Umbilical cord (tissue), 2 donors: ENCODE measurements around the gene UBE2E3. TPM values are rescaled to one million over a fixed set of nuclear protein-coding genes. Genes with fewer than 3 reads are reported as not detected.
"Not testable (repeated sequence)": the region's sequence is repeated elsewhere in the genome, so short reads cannot be mapped to it uniquely, and the experiment has no call there.

Experiments used
- DNase-seq: peaks from one replicate; pipeline ENCODE4 v3.0.0-alpha.2; 2015; ENCODE audit warnings: low spot score
- total RNA-seq: library from RNA; depleted of rRNA; stranded (reverse); fragments of >200 nt; gene quantifications from one replicate; pipeline ENCODE4 v1.2.3, GENCODE V29; 2014; ENCODE audit warnings: low replicate concordance; ENCODE audit not compliant: insufficient read depth

UBE2E3 gene
- total RNA-seq = 63.8 TPM

DNA sequence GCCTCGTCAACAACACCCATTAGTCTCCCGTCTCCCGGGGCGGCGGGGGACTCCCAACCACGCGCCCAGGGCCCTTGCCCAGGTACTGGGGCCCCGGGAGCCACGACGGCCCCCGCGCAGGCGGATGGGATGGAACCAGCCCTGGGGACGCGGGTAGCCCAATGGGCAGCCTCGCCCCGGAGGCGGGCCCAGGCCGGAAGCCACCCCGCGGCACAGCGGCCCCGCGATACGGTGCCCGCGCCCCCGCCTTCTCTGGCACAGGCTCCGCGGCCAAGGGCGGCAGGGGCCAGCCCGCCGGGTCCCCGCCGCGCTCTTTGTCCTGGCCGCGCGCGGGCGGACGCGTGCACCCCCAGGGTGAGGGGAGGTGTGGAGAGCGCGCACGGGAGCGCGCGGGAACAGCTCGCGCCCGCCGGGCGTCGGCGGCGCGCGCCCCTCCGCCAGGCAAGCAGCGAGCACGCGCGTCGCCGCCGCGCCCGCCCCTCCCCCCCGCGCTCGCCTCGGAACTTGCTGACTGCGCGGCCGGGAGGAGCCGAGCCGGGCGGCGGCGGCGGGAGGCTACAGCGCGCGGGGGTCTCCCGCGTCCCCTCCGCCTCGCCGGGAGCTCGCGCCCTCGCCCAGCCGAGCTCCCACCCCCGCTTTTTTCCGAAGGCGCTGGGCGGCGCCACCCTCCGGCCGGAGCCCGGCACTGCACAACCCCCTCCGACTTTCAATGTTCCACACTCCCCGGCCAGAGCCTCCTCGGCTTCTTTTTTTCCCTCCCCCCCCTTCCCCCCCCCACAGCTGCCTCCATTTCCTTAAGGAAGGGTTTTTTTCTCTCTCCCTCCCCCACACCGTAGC, at the start of gene UBE2E3:
UBE2E3 (plus strand) TSS at position 500 of the 837 bp plus-strand sequence. CDS start 1,438 bp downstream, outside the sequence.
- peak; percentile 83 for DNase-seq

DNA sequence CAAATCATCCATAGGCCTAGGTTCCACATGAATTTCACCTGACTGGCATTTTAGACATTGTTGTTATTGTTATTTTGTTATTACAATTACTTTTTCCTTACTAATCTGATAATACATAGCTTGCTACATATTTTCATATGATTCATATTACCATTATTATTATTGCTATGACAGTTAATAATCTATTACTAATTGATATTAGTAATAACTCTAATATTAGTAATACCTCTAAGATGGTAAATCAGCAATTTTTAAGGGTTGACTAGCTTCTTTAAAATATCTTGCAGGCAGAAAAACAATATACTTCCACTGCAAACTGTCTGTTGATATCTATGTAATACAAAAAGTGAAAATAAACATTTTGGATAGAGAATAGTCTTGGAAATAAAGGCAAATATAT, 48.6 kb upstream of the UBE2E3 start:
- no peak for DNase-seq

DNA sequence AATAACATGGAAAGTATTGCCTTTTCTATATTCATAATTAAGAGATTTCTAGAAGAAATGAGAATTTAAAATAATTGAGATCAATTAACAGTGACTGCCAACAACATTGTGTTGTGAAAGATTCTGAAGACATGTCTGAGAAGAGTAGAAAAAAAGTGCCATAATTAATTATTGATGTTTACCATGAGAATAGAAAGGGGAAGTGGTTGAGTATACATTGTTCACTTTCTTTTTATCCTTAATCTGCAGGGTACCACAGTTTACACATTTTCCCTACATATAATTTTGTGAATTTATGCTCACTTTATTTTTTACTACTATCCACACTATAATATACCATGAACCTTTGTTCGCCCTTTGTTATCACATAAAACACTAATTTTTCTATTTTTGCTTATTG, 47.1 kb upstream of the UBE2E3 start:
- no peak for DNase-seq

DNA sequence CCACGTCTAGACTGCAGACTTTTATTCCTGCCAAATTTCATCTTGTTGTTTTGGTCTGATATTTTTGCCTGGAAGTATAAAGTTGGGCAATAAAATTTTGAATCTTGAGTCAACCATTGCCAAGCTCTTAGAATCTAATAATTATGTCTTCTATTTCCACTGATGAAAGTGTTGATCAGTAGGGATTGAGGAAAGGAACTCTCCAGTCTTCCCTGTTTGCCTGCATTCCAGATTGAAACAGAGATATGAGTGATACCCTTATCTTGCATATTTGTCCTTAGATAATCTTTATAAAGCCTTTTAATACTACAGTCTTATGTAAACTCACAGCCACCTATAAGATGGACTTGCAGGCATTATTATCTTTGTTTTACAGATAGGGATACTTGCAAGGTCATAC, 45.5 kb upstream of the UBE2E3 start:
- peak; percentile 30 for DNase-seq

DNA sequence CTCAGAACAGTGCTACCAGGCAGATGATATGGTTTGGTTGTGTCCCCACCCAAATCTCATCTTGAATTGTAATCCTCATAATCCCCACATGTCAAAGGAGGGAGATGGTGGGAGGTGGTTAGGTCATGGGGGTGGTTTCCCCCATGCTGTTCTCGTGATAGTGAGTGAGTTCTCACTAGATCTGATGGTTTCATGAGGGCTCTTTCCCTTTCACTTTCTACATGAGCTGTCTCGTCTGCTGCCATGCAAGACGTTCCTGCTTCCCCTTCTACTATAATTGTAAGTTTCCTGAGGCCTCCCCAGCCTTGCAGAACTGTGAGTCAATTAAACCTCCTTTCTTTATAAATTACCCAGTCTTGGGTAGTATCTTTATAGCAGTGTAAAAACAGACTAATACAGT, 42.9 kb upstream of the UBE2E3 start:
- DNase-seq = not testable (repeated sequence)

DNA sequence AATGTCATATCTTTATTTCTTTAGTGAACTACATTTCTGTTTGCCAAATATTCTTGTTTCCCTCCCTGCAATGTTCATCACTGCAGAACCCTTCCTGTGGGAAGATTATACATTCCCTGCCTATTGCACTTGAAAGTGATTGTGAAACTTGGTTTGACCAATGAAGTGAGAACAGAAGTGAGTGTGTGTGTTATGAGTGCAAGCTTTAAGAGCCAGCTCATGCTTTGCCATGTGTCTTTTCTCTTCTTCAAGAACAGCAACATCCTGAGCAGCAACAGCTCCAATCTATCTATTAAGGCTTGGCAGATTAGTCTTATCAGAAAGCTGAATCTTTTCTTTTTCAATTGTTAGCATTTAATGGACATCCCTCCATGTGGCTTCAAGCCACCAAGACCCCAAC, 42.0 kb upstream of the UBE2E3 start:
- no peak for DNase-seq

DNA sequence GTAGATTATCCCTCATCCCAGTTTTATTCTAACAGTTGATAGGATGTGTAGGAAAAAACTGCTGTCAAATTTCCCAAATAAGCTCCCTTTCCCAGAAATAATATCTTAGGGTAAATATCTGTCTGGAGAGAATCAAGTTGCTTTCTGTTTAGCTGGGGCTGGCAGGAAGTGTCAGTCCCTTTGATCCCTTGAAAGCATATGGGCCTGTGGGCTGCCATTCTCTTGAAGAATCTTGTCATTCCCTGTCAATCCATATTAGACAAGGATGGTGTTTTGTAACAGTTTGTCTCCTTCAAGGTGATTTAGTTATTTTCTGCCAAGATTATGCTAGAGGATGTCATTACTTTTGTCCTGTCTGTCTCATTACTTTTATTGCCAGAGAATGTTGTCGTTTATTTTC, 37.1 kb upstream of the UBE2E3 start:
- DNase-seq = no peak

DNA sequence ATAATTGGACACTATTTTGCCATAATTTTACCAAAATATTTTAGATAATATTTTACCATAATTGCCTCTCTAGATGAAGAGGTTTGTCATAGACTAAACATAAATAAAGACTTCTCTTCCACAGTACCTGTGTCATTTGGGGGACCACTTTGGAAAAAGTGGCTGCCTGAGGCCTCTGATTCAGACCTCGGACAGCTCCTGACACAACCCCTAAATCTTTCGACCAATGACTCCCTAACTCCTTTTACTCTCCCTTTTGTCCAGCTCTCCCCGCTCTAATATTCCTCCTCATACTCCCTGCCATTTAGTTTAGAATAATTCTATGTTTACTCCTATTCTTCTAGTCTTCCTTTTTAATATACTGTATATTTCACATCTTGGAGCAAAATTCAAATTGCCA, 36.0 kb upstream of the UBE2E3 start:
- no peak for DNase-seq

DNA sequence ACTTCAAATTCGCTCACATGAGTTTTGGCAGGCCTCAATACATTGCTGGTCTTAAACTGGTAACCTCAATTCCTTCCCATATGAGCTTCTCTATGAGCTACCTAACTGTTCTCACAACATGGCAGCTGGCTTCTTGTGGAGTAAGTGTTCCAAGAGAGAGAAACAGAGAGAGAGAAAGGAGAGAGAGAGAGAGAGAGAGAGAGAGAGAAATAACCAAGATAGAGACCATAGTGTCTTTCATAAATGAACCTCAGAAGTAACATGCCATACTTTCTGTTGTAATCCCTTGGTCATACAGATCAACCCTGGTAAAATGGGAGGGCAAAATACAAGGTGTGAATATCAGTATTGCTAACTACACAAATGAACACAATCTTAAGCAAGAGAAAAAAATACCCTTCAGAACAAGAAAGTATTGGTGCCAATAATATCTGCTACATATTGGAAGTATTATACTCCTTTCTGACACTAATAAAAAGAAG, 33.2 kb upstream of the UBE2E3 start:
- no peak for DNase-seq

DNA sequence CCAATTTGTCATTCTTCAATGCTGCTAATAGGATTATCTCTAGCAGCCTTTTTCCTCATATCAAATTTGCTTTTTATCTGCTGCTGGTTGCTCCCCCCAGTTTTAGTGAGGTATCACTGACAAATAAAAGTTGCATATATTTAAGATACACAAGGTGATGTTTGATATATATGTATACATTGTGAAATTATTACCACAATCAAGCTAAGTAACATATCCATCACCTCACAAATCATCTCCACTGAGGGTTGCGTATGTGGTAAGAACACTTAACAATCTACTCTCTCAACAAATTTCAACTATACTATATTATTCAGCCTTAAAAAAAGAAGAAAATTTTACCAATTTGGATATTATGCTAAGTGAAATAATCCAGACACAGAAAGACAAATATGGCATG, 30.5 kb upstream of the UBE2E3 start:
- no peak for DNase-seq

DNA sequence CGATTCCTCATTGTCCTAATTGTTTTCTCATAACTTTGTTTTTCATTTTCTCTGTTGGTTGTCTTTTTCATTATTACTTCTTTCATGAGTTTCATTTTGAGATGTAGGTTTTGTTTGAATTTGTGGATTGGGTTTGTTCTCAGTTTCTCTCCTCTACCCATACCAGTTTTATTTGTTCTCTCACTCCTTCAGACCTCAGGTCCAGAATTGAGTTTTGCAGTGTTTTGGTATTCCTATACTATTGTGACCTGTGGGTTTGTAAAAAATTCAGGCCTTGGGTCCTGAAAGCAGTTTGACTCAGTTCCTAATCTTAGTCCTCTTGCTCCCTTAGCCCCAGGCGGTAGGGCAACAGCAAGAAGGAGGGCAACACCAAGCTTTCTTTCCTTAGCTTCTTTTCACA, 28.3 kb upstream of the UBE2E3 start:
- no peak for DNase-seq

DNA sequence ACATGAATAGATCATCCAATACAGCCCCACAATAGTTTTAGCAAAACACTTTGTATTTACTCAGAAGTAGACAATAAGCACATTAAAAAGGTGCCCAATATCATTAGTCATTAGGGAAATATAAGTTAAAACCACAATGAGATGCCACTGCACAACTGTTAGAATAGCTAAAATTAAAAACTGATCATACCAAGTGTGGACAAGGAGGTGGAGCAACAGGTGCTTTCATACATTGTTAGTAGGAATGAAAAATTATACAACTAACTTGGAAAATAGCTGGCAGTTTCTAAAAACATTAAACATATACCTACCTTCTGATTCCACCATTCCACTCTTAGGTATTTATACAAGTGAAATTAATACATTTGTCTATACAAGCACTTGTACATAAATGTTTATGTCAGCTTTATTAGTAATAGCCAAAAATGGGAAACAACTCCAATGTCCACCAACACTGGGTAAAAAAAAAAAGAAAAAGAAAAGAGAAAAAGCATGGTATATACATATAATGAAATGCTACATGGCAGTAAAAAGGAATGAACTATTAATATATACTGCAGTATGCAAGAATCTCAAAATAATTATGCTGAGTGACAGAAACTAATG, 27.6 kb upstream of the UBE2E3 start:
- no peak for DNase-seq

DNA sequence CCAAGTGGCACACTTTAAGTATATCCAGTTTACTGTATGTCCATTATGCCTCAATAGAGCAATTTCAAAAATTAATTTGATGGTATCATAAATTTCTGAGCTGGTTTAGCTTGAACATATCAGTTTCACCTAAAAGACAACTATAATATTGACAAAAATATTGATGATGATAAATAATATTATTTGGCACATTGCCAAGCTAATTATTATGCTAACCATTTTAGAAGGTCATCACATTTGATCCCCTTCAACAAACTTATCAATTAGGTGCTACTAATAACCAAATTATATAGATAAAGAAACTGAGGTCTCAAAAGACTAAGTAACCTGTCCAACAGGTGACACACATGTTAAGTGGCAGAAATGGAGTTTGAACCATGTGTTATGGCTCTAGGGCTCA, 26.9 kb upstream of the UBE2E3 start:
- no peak for DNase-seq

DNA sequence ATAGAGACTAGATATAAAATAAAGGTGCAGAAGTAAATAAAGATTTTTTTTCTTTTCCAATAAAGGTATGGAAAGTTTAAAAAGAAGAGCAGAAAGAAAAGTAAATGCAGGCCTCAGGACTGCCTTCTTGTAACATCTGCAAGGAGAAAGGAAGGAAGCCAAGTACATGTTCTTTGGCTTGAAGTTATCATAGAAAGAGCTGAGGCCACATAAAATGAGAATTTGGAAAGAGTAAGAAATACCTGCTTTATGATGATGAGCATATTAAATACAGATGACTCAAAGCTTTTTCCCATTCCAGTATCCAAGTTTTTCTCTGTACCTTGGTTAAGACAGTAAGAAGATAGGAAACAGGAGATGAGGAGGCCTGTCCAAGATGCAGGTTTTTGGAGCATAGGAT, 25.3 kb upstream of the UBE2E3 start:
- DNase-seq = no peak

DNA sequence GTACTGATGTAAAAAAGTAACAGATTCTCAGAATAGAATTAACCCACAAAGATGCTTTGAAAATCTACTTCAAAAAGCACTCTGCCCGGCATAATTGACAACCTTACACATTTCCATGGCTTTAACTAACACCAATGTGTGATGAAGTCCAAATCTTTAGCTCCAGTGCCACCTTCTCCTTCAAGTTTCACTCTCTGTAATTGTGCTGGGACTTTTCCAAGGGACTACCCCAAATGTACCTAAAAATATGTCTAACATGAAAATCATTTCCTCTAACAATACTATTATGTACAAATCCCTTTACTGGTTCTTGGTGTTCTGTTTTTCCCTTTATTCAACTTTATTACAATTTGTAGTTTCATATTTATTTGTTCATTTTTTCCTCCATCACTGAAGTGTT, 20.6 kb upstream of the UBE2E3 start:
- no peak for DNase-seq

DNA sequence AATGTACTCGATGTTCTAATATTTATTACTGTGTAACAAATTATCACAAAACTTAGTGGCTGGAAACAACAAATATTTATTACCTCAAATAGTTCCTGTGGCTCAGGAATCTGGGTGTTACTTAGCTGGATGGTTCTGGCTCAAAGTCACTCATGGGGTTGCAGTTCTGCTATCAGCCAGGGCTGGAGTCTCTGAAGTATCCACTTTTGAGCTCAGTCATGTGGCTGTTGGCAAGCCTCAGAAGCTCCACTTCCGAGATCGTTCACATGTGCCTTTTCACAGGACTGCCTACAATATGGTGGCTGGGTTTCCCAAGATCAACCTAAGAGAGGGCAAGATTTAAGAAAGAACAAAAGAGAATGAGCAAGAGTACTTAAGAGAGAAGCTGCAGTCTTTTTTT, 19.4 kb upstream of the UBE2E3 start:
- no peak for DNase-seq

DNA sequence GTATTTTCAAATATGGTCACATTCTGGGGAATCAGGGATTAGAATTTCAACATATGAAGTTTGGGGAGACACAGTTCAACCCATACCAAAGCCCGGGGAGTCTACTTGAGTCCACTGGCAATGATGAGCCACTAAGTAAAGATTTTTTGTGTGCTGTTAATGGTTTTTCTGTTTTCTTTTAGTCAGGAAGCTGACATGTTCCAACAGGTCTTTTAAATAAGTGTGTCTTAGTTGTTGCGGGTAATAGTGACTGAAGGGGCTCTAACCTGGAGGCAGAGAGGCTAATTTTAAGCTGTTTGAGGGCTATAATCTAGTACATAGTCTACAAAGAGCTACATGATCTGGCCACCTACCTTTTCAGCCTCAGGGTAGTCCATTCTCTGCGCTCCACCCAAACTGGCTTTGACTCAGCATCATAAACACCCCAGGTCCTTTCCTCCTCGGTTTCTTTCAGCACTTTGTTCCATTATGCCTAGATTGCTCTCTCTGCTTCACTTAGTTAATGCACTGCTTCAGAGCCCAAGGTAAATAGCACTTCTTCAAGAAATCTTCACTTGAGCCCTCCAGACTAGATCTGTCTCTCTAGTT, 17.6 kb upstream of the UBE2E3 start:
- DNase-seq = no peak

DNA sequence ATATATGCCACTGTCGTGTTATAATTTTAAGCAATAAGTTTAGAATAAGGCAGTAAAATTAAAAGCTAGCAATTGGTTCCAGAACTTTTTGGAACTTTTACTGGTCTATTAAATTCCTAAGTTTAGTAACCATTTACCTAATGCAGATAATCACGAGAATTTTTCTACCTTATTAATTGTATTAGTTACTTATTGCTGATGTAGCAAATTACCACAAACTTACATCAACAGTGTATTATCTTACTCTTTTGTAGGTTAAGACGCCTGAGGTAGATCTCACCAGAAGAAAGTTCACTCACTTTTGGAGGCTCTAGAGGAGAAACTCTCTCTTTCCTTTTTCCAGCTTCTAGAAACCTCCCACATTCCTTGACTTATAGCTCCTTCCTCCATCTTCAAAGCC, 14.0 kb upstream of the UBE2E3 start:
- DNase-seq = no peak

DNA sequence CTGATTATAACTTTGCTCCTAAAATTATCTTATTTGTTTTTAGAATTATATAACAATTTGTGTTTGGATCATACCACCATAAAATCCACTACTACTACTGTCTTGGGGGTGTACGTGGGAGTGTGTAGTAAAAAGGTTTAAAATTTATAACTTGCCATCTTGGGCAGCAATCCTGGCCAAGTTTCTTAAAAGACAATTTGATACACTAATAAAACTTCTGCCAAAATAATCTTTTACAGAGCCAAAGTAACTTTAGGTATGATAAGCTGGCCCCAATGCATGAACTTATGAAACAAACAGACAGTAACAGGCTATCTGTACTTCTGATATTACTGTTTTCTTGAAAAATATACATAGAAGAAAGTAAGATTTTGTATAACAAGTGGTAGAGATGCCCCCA, 11.3 kb upstream of the UBE2E3 start:
- no peak for DNase-seq

DNA sequence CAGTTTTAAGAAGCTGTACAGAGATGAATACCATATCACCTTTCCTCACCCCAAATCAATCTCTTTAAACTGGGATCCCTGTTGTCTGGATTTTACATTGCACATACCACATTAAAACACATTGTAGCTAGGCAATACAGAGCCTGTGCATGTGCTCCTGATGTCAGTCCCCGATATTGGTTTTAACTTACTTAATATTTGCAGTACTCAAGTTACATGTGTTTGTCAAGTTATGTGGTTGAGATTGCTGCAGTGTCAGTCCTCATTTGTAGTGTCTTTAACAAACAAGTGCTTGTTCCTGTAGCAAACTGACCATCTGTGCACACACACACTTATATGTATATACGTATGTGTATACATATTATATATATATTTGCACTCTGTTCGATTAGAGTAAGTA, 10.4 kb upstream of the UBE2E3 start:
- no peak for DNase-seq

DNA sequence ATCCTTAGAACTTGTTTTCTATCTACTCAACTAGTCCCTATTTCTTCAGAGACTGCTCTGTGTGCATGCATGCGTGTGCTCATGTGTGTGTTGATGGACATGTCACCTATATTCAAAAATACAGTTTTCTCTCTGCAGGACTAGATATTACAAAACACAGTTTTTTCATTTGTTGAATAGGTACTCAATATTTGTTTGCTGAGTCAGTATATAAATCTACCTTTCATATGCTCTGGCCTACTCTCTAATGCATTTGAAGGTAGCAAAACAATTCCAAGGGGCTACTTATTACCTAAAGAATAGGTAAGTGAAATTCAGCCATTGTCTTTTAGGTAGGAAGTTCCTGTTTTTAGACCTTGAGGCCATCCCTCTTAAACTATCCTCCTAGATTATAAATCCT, 8.6 kb upstream of the UBE2E3 start:
- DNase-seq = no peak

DNA sequence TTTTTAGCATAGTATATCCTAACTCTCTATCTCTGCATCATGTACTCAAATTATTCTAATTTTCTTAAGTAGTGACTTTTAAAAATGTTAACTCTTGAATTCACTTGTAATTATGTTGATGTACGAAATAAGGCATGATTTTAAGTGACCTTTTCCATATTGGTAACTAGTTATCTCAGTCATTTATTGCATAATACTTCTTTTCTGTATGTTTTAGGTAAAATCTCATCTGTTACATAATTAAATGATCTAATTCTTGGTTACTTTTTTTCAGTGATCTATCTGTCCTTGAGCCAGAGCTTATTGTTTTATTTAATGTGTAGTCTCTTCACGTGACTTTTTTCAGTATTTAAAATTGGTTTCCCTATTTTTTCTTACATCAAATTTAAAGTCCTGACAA, 4.8 kb upstream of the UBE2E3 start:
- no peak for DNase-seq
